ENCODE data around the gene GPR137.
A peak's percentile ranks its signal among the peaks of the same experiment; 100 is the strongest.

Gene GPR137

DNA sequence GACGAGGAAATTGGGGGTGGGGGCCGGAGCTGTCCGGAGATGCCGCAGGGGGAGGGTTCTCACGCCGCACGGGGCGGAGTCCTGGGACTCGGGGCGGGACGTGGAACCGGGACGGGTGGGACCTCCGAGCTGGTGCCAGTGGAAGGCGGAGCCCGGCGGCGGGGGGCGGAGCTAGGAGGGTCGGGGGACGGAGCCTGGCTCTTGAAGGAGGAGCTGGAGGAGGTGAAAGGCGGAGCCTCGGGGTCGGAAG, 44.5 kb upstream of the GPR137 start:
- Histone ChIP-seq H3K4me1 (ENCODE audit: insufficient read depth, low read length, severe bottlenecking) (peaks cover 71% of the 10 kb centered on the region), H3K79me2 (ENCODE audit: insufficient read depth, low read length) (no peaks in the 10 kb centered on the region; the same call in 1 of the 2 replicates), H3K36me3 (ENCODE audit: insufficient read depth, low read length) (peaks cover 31% of the 10 kb centered on the region; the same call in 1 of the 2 replicates), H3K27ac (ENCODE audit: low read depth, low read length, poor library complexity, severe bottlenecking) (peak overlapping the region; percentile 98), H3K4me2 (ENCODE audit: low read length) (peak overlapping the region; percentile 91), H3K9ac (ENCODE audit: low read length) (peak overlapping the region; percentile 93), H4K20me1 (ENCODE audit: insufficient read depth, low read length) (no peaks in the 10 kb centered on the region), H3K9me2 (ENCODE audit: low read depth, low read length) (no peaks in the 10 kb centered on the region), H2AFZ (ENCODE audit: low read length) (no peak overlapping the region), H3F3A (ENCODE audit: insufficient read depth, low read length) (peaks cover 18% of the 10 kb centered on the region; the same call in 1 of the 2 replicates), H3K4me3 (ENCODE audit: low read depth, low read length, poor library complexity, severe bottlenecking) (peak overlapping the region; percentile 77), H3K27me3 (ENCODE audit: insufficient read depth, low read length) (no peaks in the 10 kb centered on the region), H3K9me3 (ENCODE audit: low read length) (no peaks in the 10 kb centered on the region)
- TF ChIP-seq EZH2 (IDR thresholded peaks at IDR 0.05; ENCODE audit: borderline replicate concordance, low read length) = no peak
- TF ChIP-seq, protein P1, sequence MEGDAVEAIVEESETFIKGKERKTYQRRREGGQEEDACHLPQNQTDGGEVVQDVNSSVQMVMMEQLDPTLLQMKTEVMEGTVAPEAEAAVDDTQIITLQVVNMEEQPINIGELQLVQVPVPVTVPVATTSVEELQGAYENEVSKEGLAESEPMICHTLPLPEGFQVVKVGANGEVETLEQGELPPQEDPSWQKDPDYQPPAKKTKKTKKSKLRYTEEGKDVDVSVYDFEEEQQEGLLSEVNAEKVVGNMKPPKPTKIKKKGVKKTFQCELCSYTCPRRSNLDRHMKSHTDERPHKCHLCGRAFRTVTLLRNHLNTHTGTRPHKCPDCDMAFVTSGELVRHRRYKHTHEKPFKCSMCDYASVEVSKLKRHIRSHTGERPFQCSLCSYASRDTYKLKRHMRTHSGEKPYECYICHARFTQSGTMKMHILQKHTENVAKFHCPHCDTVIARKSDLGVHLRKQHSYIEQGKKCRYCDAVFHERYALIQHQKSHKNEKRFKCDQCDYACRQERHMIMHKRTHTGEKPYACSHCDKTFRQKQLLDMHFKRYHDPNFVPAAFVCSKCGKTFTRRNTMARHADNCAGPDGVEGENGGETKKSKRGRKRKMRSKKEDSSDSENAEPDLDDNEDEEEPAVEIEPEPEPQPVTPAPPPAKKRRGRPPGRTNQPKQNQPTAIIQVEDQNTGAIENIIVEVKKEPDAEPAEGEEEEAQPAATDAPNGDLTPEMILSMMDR (IDR thresholded peaks at IDR 0.05; ENCODE audit: low read length) = no peak

DNA sequence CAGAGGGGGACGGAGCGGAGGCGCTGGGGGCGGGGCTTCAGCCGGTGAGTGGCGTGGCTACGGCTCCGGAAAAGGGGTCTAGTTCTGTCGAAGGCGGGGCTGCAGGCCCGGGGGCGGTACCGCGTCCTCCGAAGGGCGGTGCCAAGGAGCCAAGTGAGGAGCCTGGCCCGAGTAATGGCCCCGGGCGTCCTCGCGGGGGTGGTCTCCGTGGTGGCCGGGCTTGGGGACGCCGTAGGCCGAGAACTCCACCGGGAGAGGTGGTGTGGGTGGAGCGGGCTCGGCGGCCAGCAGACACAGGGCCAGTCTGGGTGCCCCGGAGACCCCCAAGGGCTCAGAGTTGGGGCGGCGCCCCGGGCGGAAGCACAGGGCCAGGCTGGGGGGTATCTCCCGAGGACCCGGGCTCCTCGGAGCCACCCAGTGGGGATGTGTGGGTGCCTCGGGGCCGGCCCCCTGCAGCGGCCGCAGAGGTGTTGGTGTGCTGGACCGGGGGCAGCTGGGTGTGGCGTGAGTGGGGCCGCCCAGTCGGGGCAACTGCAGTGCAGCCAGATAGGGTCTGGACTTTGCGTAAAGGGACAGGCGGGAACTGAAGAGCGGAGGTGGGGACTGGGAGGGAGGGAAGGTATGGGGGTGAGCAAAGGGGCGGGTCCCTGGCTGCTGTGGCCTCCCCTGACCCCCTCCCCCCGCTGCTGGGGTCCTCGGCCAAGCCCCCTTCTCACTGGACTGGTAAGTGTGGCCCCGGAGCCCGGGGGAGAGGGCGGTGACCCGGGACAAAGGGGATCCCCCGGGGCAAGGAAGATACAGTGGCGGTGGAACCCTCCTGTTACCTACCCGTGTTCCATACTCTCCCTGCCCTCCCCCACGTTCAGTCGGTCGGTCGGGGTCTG, 43.9 kb upstream of the GPR137 start:
- H3K27ac ChIP-seq (ENCODE audit: low read depth, low read length, poor library complexity, severe bottlenecking) = peak overlapping the region; percentile 73

DNA sequence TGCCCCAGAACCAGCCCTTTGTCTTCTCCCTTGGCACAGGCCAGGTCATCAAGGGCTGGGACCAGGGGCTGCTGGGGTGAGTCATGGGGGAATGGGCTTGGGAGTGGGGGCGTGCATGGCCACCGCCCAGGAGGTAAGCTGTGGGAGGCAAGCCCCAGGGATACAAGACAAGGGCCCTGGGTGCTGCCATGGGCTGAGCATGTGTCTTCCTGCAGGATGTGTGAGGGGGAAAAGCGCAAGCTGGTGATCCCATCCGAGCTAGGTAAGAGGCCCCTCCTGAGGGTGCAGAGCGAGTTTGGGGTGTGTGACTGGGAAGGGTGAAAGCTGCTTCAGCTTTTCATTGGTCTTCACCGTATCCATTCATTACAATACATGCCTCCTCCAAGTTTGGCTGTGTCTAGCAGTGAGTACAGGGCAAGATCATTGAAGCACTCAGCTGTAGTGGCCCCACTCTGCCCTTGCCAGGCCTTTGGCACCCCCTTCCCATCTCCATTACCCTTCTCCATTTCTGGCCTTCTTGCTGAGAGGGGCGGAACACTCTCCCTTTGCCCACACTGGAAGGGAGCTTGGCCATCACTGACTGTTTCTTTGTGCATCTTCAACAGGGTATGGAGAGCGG, 42.3 kb upstream of the GPR137 start:
- H3F3A ChIP-seq (ENCODE audit: insufficient read depth, low read length) = peaks cover 12% of the 10 kb centered on the region; the same call in 1 of the 2 replicates
- no peak overlapping the region for H3K4me2 ChIP-seq (ENCODE audit: low read length)
- H3K27ac ChIP-seq (ENCODE audit: low read depth, low read length, poor library complexity, severe bottlenecking) = peak overlapping the region; percentile 73
- H3K9me2 ChIP-seq (ENCODE audit: low read depth, low read length) = no peaks in the 10 kb centered on the region
- no peak overlapping the region; the same call in 1 of the 2 replicates for H3K9ac ChIP-seq (ENCODE audit: low read length)
- no peaks in the 10 kb centered on the region; the same call in 1 of the 2 replicates for H3K79me2 ChIP-seq (ENCODE audit: insufficient read depth, low read length)
- no peaks in the 10 kb centered on the region for H3K27me3 ChIP-seq (ENCODE audit: insufficient read depth, low read length)
- H3K4me3 ChIP-seq (ENCODE audit: low read depth, low read length, poor library complexity, severe bottlenecking) = no peak overlapping the region
- no peaks in the 10 kb centered on the region for H3K9me3 ChIP-seq (ENCODE audit: low read length)
- peaks cover 30% of the 10 kb centered on the region; the same call in 1 of the 2 replicates for H3K36me3 ChIP-seq (ENCODE audit: insufficient read depth, low read length)
- TF ChIP-seq EZH2 (IDR thresholded peaks at IDR 0.05; ENCODE audit: borderline replicate concordance, low read length) = no peak
- TF ChIP-seq, protein P1 (IDR thresholded peaks at IDR 0.05; ENCODE audit: low read length) = no peak
- H4K20me1 ChIP-seq (ENCODE audit: insufficient read depth, low read length) = no peaks in the 10 kb centered on the region
- H3K4me1 ChIP-seq (ENCODE audit: insufficient read depth, low read length, severe bottlenecking) = peaks cover 70% of the 10 kb centered on the region
- no peak overlapping the region for H2AFZ ChIP-seq (ENCODE audit: low read length)

More for the DNA sequence above, 43.9 kb upstream of the GPR137 start:
- Histone ChIP-seq H3K9ac (ENCODE audit: low read length) (peak overlapping the region; percentile 89), H3K9me2 (ENCODE audit: low read depth, low read length) (no peaks in the 10 kb centered on the region), H3K4me3 (ENCODE audit: low read depth, low read length, poor library complexity, severe bottlenecking) (peak overlapping the region; percentile 77), H3F3A (ENCODE audit: insufficient read depth, low read length) (peaks cover 18% of the 10 kb centered on the region; the same call in 1 of the 2 replicates), H3K27me3 (ENCODE audit: insufficient read depth, low read length) (no peaks in the 10 kb centered on the region), H3K4me2 (ENCODE audit: low read length) (peak overlapping the region; percentile 91), H3K4me1 (ENCODE audit: insufficient read depth, low read length, severe bottlenecking) (peaks cover 70% of the 10 kb centered on the region), H3K9me3 (ENCODE audit: low read length) (no peaks in the 10 kb centered on the region), H2AFZ (ENCODE audit: low read length) (no peak overlapping the region), H3K36me3 (ENCODE audit: insufficient read depth, low read length) (peaks cover 31% of the 10 kb centered on the region; the same call in 1 of the 2 replicates), H4K20me1 (ENCODE audit: insufficient read depth, low read length) (no peaks in the 10 kb centered on the region), H3K79me2 (ENCODE audit: insufficient read depth, low read length) (no peaks in the 10 kb centered on the region; the same call in 1 of the 2 replicates)
- TF ChIP-seq, protein P1 (IDR thresholded peaks at IDR 0.05; ENCODE audit: low read length) = no peak
- TF ChIP-seq EZH2 (IDR thresholded peaks at IDR 0.05; ENCODE audit: borderline replicate concordance, low read length) = no peak

All from OCI-LY1 (cell line).